Measurements from ENCODE around the gene TSPO2. TPM values are rescaled to one million over a fixed set of nuclear protein-coding genes. Genes with fewer than 3 reads are reported as not detected.

The TSPO2 gene
- total and polyA plus RNA-seq, 2 of the 13 experiments (the other 11 are each of a cell fraction or from before 2014, with no cell fraction given), result 0.55 TPM; not detected in 1

DNA sequence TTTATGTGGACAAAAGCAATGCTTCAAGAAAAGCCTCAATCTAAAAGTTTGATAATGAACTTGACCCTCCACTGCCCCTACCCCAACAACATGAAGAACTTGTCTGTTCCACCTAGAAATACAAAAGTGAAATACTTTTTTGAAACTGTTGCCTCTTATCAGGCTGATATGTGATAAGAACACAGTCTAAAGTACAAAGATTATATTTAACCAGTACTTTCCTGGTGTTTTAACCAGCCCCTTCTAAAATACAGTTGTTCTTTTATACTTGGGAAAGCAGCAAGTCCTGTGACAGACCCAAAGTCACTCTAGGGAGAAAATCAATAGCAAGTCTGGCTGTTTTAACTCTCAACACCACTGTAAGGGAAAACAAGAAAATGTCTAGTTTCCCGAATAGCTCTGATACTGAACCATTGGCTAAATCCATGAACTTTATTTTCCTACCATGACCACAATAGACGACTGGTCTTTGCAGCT is 23.3 kb downstream of the TSPO2 start (continued):
- TF ChIP-seq FOSL1 (CRISPR knock-in tag; IDR thresholded peaks at IDR 0.05; ENCODE audit: borderline replicate concordance) (no peak), SNAI1 (CRISPR knock-in tag; IDR thresholded peaks at IDR 0.05; ENCODE audit: borderline replicate concordance) (peak; percentile 8; the same call in 1 of the 2 replicates), POLR2AphosphoS2 (IDR thresholded peaks at IDR 0.05; ENCODE audit: low read depth, low read length) (no peak), JUNB (CRISPR knock-in tag; IDR thresholded peaks at IDR 0.05; ENCODE audit: borderline replicate concordance) (no peak; the same call in 1 of the 2 replicates), ZBTB37 (CRISPR knock-in tag; IDR thresholded peaks at IDR 0.05) (peak; percentile 82), ZBTB2 (CRISPR knock-in tag; IDR thresholded peaks at IDR 0.05; ENCODE audit: low read depth) (0 out of 2 replicates have a peak, but pooled peaks have one; percentile 37), PHB2 (IDR thresholded peaks at IDR 0.05; ENCODE audit: partially characterized antibody) (no peak), ZNF574 (CRISPR knock-in tag; IDR thresholded peaks at IDR 0.05) (no peak), KLF11 (CRISPR knock-in tag; IDR thresholded peaks at IDR 0.05) (peak; percentile 72), RNF2 (conservative IDR thresholded peaks at IDR 0.05; ENCODE audit: low read depth) (no peak), ZNF615 (CRISPR knock-in tag; IDR thresholded peaks at IDR 0.05; ENCODE audit: borderline replicate concordance) (0 out of 2 replicates have a peak, but pooled peaks have one; percentile 35), DBP (CRISPR knock-in tag; IDR thresholded peaks at IDR 0.05; ENCODE audit: not compliant biosample characterization) (no peak), CENPT (CRISPR knock-in tag; IDR thresholded peaks at IDR 0.05; ENCODE audit: low read depth) (no peak)
- TF ChIP-seq, protein P1, sequence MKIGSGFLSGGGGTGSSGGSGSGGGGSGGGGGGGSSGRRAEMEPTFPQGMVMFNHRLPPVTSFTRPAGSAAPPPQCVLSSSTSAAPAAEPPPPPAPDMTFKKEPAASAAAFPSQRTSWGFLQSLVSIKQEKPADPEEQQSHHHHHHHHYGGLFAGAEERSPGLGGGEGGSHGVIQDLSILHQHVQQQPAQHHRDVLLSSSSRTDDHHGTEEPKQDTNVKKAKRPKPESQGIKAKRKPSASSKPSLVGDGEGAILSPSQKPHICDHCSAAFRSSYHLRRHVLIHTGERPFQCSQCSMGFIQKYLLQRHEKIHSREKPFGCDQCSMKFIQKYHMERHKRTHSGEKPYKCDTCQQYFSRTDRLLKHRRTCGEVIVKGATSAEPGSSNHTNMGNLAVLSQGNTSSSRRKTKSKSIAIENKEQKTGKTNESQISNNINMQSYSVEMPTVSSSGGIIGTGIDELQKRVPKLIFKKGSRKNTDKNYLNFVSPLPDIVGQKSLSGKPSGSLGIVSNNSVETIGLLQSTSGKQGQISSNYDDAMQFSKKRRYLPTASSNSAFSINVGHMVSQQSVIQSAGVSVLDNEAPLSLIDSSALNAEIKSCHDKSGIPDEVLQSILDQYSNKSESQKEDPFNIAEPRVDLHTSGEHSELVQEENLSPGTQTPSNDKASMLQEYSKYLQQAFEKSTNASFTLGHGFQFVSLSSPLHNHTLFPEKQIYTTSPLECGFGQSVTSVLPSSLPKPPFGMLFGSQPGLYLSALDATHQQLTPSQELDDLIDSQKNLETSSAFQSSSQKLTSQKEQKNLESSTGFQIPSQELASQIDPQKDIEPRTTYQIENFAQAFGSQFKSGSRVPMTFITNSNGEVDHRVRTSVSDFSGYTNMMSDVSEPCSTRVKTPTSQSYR (CRISPR knock-in tag; IDR thresholded peaks at IDR 0.05; ENCODE audit: borderline replicate concordance), result peak; percentile 67; the same call in 1 of the 2 replicates
- TF ChIP-seq, protein P2, sequence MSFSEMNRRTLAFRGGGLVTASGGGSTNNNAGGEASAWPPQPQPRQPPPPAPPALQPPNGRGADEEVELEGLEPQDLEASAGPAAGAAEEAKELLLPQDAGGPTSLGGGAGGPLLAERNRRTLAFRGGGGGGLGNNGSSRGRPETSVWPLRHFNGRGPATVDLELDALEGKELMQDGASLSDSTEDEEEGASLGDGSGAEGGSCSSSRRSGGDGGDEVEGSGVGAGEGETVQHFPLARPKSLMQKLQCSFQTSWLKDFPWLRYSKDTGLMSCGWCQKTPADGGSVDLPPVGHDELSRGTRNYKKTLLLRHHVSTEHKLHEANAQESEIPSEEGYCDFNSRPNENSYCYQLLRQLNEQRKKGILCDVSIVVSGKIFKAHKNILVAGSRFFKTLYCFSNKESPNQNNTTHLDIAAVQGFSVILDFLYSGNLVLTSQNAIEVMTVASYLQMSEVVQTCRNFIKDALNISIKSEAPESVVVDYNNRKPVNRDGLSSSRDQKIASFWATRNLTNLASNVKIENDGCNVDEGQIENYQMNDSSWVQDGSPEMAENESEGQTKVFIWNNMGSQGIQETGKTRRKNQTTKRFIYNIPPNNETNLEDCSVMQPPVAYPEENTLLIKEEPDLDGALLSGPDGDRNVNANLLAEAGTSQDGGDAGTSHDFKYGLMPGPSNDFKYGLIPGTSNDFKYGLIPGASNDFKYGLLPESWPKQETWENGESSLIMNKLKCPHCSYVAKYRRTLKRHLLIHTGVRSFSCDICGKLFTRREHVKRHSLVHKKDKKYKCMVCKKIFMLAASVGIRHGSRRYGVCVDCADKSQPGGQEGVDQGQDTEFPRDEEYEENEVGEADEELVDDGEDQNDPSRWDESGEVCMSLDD (CRISPR knock-in tag; IDR thresholded peaks at IDR 0.05; ENCODE audit: borderline replicate concordance), result no peak

Data from HepG2 (cell line).